Measurements from ENCODE around the gene AURKB.

AURKB gene

GRCh38 chr17:8160741-8161221 lies 49.6 kb downstream of the AURKB start:
- no peak for DNase-seq

GRCh38 chr17:8160224-8160577 lies 50.2 kb downstream of the AURKB start:
- no peak for DNase-seq

DNA sequence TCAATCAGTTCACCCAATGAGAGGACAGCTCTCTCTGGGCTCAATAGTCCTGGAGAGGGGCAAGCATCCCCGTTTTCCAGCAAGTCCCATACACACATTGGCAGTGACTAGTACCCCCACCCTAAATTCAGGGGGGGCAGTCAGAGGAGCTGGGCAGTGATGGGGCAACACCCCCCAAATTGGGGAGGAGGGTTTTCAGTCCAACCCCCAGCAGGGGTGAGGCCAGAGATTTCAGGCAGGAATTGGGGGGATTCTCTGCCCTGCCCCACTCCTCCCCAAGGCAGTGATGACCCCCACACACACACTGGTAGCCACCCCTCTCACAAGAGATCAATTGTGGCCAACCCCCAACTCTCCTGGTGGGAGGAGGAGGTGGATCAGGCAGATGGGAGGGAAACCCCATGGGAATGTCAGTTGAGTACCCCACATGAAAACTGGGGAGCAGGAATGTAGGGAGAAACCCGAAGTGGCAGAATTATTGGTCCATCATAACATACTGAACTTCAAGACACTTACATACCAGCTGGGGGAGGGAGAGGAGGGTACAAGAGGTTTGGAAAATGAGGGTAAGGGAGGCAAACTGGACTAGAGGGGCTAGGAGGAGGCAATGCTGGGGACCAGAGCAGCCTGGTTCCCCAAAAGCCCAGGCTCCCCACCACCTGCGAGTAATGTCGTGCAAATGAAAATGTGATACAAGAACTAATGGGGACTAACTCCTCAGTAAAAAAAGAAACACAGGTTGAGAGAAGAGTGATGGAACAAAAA lies 50.7 kb downstream of the AURKB start:
- DNase-seq, result no peak

DNA sequence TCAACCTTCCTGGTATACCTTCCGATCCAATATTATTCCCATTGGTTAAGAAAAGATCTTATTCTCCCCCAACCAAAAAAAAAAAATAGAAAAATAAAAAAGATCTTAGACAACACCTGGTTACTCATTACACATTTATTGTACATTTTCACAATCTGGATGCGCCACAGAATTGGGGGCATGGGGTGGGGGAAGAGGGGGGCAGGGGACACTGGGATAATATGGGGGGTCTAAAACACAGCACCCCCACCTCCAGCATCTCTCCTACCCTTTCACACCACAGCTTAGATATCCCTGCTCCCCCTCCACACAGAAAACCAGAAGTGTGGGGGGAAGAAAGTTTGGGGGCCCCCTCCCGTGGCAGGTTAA lies 51.4 kb downstream of the AURKB start:
- no peak for DNase-seq

DNA sequence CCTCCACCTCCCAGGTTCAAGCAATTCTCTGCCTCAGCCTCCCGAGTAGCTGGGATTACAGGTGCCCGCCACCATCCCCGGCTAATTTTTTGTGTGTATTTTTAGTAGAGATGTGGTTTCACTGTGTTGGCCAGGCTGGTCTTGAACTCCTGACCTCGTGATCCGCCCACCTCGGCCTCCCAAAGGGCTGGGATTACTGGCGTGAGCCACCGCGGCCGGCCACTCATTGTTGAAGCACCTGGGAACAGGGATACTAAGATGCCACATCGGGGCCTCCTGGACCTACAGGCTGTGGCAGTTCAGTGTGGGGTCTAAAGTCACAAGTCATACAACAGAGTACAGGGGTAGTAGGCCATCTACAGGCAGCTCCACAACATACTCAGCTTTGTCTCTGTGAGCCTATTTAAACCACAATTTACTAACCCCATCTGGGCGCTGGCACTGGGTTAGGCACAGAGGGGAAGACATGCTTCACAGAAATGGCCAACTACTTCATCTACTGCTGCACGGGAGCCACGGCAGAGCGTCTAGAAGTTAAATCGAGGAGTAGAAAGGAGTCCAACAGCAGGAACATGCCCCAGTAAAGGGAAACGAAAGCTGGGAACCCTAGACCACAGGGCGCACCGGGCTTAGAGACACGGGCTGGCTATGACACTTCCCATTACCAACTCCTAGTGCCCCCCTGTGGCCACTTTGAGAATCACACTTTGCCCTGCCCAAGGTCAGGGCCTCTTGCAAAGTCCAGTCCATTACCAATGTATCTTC lies 51.9 kb downstream of the AURKB start:
- peak; percentile 91 for DNase-seq

GRCh38 chr17:8156246-8156992 lies 54.0 kb downstream of the AURKB start:
- peak; percentile 100 for DNase-seq

DNA sequence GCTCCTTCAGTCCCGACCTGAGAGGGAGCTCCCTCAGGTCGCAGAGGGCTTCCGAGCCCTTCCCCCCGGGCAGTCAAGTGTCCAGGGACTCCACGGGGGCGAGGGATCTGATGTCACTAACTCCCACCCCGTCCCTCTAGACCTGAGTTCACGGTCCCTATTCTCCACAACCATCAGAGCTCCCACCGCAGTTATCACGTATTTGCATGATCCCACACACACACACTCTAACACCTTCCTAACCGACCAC lies 54.5 kb downstream of the AURKB start:
- no peak for DNase-seq

GRCh38 chr17:8155231-8155995 lies 55.0 kb downstream of the AURKB start:
- DNase-seq, result no peak

Data from activated CD4-positive, alpha-beta T cell treated with anti-CD3 and anti-CD28 coated beads, Interleukin-2, amount 50 U/mL, for 16 hours (primary cell).